Thyroid gland (tissue), 4 donors: ENCODE data around the gene MTFMT. TPM values are rescaled to one million over a fixed set of nuclear protein-coding genes. Genes with fewer than 3 reads are reported as not detected.
"Not testable (repeated sequence)": the region's sequence is repeated elsewhere in the genome, so short reads cannot be mapped to it uniquely, and the experiment has no call there.

ENCODE experiments used
- DNase-seq, 2 donors: peaks; one replicate each; pipeline ENCODE4 v3.0.0-alpha.2; 2019
- H3K27ac ChIP-seq, 3 donors: fragments of 200-600 bp; sonication (generic); 1 replicate in 2 of 3; 2 replicates in 1 of 3; pipeline ENCODE4 v1.5.1; 2016 to 2019; ENCODE audit warnings: mild to moderate bottlenecking in 1 of 3, moderate library complexity in 1 of 3
- H3K27me3 ChIP-seq: fragments of 200-600 bp; sonication (generic); one replicate; pipeline ENCODE4 v1.5.1; 2019
- H3K36me3 ChIP-seq, 2 donors: fragments of 200-600 bp; sonication (generic); one replicate each; pipeline ENCODE4 v1.5.1; 2016 to 2019
- H3K4me1 ChIP-seq, 2 donors: fragments of 200-600 bp; sonication (generic); one replicate each; pipeline ENCODE4 v1.5.1; 2017 to 2019
- H3K4me3 ChIP-seq, 3 donors: fragments of 200-600 bp; sonication (generic); replicated peaks in 1 of 3; 1 replicate in 2 of 3; 2 replicates in 1 of 3; pipeline ENCODE4 v1.5.1; 2016; ENCODE audit warnings: mild to moderate bottlenecking in 1 of 3
- H3K9me3 ChIP-seq: fragments of 200-600 bp; sonication (generic); one replicate; pipeline ENCODE4 v1.5.1; 2017
- CTCF ChIP-seq, 6 experiments: fragments of 200-600 bp in 3 of 6; fragments of 450-650 bp in 3 of 6; sonication (generic) in 3 of 6; IDR thresholded peaks; one replicate each; pipeline ENCODE4 v1.5.1; 2016 to 2019; ENCODE audit warnings: antibody characterized with exemption in 6 of 6, mild to moderate bottlenecking in 2 of 6, inconsistent platforms in 1 of 6, moderate library complexity in 1 of 6
- POLR2A ChIP-seq, 2 donors: fragments of 450-650 bp; IDR thresholded peaks; one replicate each; pipeline ENCODE4 v1.6.1; 2017; ENCODE audit warnings: antibody characterized with exemption in 2 of 2, mild to moderate bottlenecking in 2 of 2, moderate library complexity in 1 of 2
- WGBS, 2 donors: methylation state at CpG; one replicate each; pipeline ENCODE4 v1.1.5; 2017; 5-methylcytosine and 5-hydroxymethylcytosine counted together
- intact Hi-C: fragments of 100-400 bp; cut with DNase I; formaldehyde crosslinking; loops from one replicate; pipeline ENCODE4 v1.15.1; 2023
- total RNA-seq, 4 donors: library from RNA; depleted of rRNA; stranded (reverse); fragments of >200 nt; gene quantifications; one replicate each; pipeline ENCODE4 v1.2.3, GENCODE V29; 2016

The MTFMT gene
- 10 to 100 TPM; 20.7 to 31.6 (median 27.1) TPM for total RNA-seq

GRCh38 chr15:65028921-65029735 is at the start of gene MTFMT:
Gene MTFMT (minus strand): TSS chr15:65029639. CDS start chr15:65029613, 26 bp downstream.
- TF ChIP-seq CTCF (IDR thresholded peaks at IDR 0.05): peak in 1 of 6 experiments; percentile 14
- peak; percentile 83 to 97 for TF ChIP-seq POLR2A (IDR thresholded peaks at IDR 0.05)
- H3K27me3 ChIP-seq: no peaks in the 10 kb centered on the region
- H3K27ac ChIP-seq: peak within 1 kb of the TSS in 2 of 3 donors; percentile 46 to 58
- H3K36me3 ChIP-seq: peaks cover 5 to 9% of the 10 kb centered on the region in 2 donors
- peak within 1 kb of the TSS; percentile 68 to 94 (median 88) for H3K4me3 ChIP-seq
- DNase-seq: peak; percentile 92 to 93
- H3K9me3 ChIP-seq: no peaks in the 10 kb centered on the region
- WGBS, 2 donors: 1% methylated on average over 27 to 34 of the region's 73 CpGs
- peaks cover 10 to 13% of the 10 kb centered on the region in 2 donors for H3K4me1 ChIP-seq
- intact Hi-C loops: no loop called here

GRCh38 chr15:65077981-65078352 is 48.5 kb upstream of the MTFMT start:
- intact Hi-C loops: no loop called here
- no peak overlapping the region for H3K27ac ChIP-seq
- no peaks in the 10 kb centered on the region for H3K36me3 ChIP-seq
- H3K9me3 ChIP-seq: no peaks in the 10 kb centered on the region
- 17 to 35% methylated on average over 13 to 14 of the region's 24 CpGs for WGBS, 2 donors
- peaks cover 22 to 35% of the 10 kb centered on the region in 2 donors for H3K4me1 ChIP-seq
- DNase-seq: peak; percentile 65 to 68
- TF ChIP-seq CTCF (IDR thresholded peaks at IDR 0.05) (peak in 4 of 6 experiments; percentile 35 to 62 (median 50)), POLR2A (IDR thresholded peaks at IDR 0.05) (no peak)
- no peaks in the 10 kb centered on the region for H3K27me3 ChIP-seq
- no peak overlapping the region for H3K4me3 ChIP-seq

DNA sequence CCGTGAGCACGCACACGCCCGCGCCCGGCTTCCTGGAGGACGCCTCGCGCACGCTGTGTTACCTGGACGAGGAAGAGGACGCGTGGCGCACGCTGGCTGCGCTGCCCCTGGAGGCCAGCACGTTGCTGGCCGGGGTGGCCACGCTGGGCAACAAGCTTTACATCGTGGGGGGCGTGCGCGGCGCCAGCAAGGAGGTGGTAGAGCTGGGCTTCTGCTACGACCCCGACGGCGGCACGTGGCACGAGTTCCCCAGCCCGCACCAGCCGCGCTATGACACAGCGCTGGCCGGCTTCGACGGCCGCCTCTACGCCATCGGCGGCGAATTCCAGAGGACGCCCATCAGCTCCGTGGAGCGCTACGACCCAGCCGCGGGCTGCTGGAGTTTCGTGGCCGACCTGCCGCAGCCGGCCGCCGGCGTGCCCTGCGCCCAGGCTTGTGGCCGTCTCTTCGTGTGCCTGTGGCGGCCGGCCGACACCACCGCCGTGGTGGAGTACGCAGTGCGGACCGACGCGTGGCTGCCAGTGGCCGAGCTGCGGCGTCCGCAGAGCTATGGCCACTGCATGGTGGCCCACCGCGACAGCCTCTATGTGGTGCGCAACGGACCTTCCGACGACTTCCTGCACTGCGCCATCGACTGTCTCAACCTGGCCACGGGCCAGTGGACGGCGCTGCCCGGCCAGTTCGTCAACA is 48.0 kb upstream of the MTFMT start:
- peaks cover 16 to 30% of the 10 kb centered on the region in 2 donors for H3K4me1 ChIP-seq
- TF ChIP-seq CTCF (IDR thresholded peaks at IDR 0.05): no peak
- DNase-seq: no peak
- H3K27ac ChIP-seq: no peak overlapping the region
- intact Hi-C loops: no loop called here
- 63 to 67% methylated on average over 7 to 29 of the region's 85 CpGs for whole genome bisulfite sequencing, 2 donors
- no peaks in the 10 kb centered on the region for H3K27me3 ChIP-seq
- no peaks in the 10 kb centered on the region for H3K9me3 ChIP-seq
- no peaks in the 10 kb centered on the region for H3K36me3 ChIP-seq
- no peak overlapping the region for H3K4me3 ChIP-seq

DNA sequence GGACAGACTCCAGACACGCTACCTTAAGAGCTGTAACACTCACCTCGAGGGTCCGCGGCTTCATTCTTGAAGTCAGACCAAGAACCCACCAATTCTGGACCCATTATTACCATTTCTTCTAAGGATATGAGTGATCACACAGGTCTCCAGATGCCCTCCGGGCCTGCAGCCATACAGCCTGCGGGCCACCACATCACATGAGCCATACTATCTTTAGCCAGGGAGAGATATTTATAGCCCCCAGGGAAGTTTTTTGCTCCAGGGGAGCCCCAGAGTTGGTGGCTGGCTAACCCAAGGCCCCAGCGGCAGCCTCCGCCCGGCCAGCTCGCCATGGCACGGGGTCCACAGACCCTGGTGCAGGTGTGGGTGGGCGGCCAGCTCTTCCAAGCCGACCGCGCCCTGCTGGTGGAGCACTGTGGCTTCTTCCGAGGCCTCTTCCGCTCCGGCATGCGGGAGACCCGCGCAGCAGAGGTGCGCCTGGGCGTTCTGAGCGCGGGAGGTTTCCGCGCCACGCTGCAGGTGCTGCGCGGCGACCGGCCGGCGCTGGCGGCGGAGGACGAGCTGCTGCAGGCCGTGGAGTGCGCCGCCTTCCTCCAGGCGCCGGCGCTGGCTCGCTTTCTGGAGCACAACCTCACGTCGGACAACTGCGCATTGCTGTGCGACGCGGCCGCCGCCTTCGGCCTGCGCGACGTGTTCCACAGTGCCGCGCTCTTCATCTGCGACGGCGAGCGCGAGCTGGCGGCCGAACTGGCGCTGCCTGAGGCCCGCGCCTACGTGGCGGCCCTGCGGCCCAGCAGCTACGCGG is 47.2 kb upstream of the MTFMT start, which contains the start of gene KBTBD13:
KBTBD13 (plus strand) TSS at position 261 of the 805 bp plus-strand sequence; CDS start at position 331, 70 bp downstream.
- 62 to 96% methylated on average over 6 to 50 of the region's 73 CpGs for WGBS, 2 donors
- H3K27ac ChIP-seq: no peak within 1 kb of the TSS
- TF ChIP-seq CTCF (IDR thresholded peaks at IDR 0.05) (no peak), POLR2A (IDR thresholded peaks at IDR 0.05) (no peak)

GRCh38 chr15:65075607-65076395 is 46.4 kb upstream of the MTFMT start:
- intact Hi-C loops, H3K4me3 ChIP-seq, H3K9me3 ChIP-seq, H3K27ac ChIP-seq, H3K27me3 ChIP-seq, DNase-seq, H3K36me3 ChIP-seq: not testable (repeated sequence)
- H3K4me1 ChIP-seq: peaks cover 10 to 30% of the 10 kb centered on the region in 2 donors
- WGBS, 2 donors: 84 to 87% methylated on average over 12 of the region's 12 CpGs

More for the DNA sequence above, 47.2 kb upstream of the MTFMT start, which contains the start of gene KBTBD13:
- no peak for DNase-seq
- H3K27me3 ChIP-seq: no peaks in the 10 kb centered on the region
- no peaks in the 10 kb centered on the region for H3K36me3 ChIP-seq
- H3K4me1 ChIP-seq: peaks cover 13 to 30% of the 10 kb centered on the region in 2 donors
- intact Hi-C loops: no loop called here
- H3K4me3 ChIP-seq: no peak within 1 kb of the TSS
- no peaks in the 10 kb centered on the region for H3K9me3 ChIP-seq

GRCh38 chr15:65074946-65075345 is 45.5 kb upstream of the MTFMT start:
- H3K27me3 ChIP-seq, H3K4me3 ChIP-seq, H3K9me3 ChIP-seq, intact Hi-C loops, DNase-seq, H3K36me3 ChIP-seq, H3K27ac ChIP-seq: not testable (repeated sequence)
- H3K4me1 ChIP-seq: peaks cover 15 to 34% of the 10 kb centered on the region in 2 donors
- 100% methylated on average over 2 to 3 of the region's 22 CpGs for WGBS, 2 donors
